GM18861 (cell line): ENCODE measurements around the gene CPEB1.

Experiments
- ATAC-seq: cut with Tn5 transposase; IDR thresholded peaks from one replicate; pipeline ENCODE4 v1.9.1; 2021; ENCODE audit not compliant: unreplicated experiment

CPEB1 gene

DNA sequence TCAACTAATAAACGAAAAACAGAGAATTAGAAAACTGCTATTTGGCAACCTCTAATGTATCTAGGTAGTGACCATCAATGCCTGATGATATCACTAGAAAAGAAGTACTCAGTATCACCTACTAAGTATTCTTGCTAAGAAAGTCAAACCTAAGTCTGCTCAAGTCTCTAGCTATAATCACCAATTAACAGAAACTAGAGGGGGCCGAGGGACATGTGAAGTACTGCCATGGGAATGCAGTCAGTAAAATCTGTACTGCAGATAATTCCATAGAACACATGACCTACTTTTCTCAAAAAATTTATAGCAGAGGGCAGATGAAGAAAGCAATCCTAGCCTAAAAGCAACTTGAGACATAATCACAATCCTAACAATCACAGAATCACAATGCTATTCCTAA lies 51.4 kb downstream of the CPEB1 start:
- ATAC-seq = no peak

DNA sequence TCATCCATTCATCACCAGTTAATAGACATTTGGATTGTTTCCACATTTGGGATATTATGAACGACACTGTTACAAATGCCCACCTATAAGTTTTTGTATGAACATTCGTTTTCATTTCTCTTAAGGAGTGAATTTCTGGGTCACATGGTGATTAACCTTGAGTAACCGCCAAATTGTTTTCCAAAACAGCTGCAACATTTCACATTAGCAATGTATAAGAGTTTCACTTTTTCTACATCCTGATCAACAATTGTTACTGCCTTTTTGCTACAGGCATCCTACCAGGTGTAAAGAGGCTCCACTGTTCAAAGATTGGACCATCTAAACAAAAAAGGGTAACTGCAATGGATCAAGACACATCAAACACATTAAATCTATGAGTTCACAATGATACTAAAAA lies 52.0 kb downstream of the CPEB1 start:
- ATAC-seq = no peak

DNA sequence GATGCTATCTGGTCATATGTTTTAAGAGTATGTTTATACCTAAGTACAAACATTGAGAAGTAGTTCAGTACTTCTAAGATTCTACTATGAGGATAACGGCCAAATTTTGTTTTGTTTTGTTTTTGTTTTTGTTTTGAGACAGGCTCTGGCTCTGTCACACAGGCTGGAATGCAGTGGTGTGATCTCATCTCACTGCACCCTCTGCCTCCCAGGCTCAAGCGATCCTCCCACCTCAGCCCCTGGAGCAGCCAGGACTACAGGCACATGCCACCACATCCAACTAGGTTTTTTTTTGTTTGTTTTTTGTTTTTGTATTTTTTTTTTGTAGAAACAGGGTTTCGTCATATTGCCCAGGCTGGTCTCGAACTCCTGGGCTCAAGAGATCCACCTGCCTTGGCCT lies 59.4 kb downstream of the CPEB1 start:
- no peak for ATAC-seq

DNA sequence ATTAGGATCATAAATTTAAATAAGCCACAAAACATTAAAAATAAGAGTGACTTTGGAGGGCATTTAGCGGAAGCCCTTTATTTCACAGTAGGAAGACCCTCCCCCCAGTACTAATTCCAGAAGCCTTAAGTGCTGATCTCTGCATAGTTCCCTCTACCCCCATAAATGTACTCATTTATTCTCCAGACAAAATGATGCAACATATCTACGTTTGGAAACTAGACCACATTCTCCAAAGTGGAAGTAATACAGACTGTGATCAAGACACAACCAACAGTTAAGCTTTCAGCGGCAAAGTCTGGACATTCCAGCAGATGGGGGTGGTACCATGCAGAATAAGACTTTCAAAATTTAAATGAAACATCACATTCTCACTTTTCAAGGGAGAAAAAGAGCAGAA lies 62.1 kb downstream of the CPEB1 start:
- no peak for ATAC-seq

DNA sequence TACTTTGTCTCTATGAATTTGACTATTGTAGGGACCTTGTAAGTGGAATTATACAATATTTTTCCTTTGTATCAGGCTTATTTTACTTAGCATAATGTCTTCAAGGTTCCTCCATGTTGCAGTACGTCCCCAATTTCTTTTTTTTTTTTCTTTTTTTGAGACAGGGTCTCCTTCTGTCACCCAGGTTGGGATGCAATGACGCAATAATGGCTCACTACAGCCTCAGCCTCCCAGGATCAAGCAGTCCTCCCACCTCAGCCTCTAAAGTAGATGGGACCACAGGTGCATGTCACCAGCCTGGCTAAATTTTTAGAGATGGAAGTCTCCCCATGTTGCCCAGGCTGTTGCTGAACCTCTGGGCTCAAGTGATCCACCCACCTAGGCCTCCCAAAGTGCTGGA lies 66.5 kb downstream of the CPEB1 start:
- no peak for ATAC-seq

DNA sequence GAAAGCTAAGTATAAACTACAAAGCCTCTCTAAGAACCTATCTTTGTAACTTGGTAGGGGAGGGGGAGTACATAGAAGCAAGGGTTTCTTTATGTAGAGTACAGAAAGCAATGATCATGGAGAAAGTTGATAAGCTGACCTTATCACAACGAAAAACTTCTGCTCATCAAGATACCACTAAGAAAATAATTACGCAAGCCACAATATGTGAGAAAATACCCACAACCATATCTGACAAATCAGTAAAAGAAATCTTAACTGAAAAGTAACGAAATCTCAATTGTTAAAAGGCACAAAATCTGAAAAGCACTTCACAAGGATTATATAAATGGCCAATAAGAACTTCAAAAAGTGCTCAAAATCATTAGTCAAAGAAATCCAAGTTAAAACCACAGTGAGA lies 71.8 kb downstream of the CPEB1 start:
- no peak for ATAC-seq

DNA sequence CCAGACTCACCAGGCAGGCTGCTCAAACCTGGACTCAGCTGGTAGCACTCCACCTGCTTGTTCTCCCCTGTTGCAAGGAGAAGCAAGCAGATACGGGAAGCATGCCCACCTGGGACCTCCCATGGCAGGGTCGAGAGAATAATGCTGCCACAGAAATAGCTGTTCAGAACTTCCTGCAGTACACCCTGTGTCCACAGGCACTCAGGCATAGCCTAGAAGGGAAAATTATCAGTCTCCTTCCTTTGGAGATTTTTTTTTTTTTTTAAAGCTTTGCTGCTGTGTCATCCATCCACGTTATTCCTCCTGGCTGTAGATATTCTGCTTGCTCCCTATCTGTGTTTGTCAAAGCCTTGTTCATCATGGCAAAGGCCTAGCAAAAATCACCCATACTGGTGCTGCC lies 74.2 kb downstream of the CPEB1 start:
- no peak for ATAC-seq

DNA sequence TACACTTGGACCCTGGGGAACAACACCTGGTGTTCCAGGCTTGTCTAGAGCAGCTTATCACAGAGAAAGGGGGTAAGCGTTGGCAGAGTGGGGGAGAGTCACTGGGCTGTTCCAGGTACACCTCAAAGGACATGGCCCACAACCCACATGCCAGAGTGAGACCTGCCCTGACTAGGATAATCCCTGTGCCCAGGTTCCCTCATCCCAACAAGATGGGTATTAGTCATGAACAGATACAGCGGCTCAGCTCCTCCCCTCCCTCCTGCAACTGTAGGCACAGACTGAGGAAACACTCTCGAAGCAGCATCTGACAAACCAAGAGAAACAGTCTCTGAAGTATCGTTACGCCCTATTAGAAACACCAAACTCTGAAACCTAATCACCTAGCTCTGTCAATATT lies 74.9 kb downstream of the CPEB1 start:
- no peak for ATAC-seq

DNA sequence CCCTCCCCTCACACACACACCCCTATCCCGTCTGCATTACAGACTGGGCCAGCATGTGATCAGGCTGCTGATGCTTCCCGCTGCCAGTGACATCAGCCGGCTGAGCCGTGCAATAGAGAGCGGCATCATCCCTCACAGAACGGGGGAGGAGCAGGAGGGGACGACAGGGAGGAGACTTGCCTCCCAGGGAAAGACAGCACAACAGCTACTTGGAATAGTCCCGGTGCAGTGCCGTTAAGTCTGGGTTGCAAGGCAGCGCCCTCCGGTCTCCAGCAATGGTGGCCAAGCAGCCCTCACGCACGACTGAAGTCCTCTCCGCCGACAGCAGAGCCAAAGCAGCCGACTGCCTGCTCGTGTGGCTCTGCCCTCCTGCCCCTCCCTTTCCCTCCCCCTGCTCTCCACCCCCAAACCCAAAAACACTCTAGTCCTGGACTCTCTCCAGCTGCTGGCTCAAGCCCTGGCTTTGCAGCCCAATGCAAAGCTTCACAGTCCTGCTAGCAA lies 75.4 kb downstream of the CPEB1 start:
- no peak for ATAC-seq

DNA sequence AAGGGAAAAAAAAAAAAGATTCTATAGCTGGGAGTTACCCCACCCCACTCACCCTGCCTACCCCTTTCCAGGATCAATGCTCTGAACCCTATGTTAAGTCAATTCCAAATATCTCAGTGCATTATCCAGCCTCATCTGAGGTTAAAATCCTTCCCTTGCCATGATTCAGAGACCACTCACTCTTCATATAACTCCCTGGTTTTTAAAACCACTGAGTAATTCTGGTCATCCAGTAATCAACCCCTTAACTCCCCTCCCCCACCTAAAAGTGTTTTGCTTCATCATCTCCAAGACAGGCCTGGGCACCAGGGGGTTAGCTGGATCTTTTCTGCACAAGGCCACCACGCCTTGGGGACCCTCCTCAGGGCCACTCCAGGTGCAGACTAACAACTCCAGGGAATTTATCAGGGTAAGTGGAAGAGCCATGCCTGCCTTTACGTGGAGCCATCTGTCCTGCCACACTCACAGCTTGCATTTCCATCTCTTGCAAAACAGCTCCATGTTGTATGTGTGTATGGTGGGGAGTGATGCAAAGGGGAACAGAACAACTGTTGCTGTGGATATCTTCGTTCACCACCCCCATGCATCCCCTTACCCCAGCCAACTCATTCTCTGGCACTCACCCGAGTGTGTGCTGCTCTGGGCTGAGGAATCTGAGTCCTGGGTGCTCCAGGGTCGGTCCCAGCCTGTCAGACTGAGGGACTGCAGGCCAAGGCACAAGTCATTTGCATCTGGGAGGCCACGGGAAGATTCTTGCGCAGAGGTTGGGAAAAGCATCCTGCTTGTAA lies 76.2 kb downstream of the CPEB1 start:
- ATAC-seq = no peak

DNA sequence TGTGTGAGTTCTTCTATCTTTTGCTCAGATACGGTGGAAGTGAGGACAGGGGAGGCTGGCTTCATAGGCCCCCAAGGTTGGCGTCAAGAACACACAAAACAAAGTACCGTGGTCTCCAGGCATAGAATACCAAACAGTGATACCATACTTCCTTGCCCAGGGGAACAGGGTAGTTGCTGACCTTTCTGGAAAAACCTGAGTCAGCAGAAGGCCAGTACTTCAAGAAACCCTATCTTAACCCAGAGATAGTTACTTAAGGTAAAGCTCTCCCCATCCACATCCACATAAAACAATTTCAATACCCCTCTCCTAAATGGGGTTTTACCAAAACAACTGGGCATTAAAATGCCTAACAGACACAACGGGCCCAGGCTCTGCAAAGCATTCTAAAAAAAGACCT lies 77.3 kb downstream of the CPEB1 start:
- no peak for ATAC-seq

DNA sequence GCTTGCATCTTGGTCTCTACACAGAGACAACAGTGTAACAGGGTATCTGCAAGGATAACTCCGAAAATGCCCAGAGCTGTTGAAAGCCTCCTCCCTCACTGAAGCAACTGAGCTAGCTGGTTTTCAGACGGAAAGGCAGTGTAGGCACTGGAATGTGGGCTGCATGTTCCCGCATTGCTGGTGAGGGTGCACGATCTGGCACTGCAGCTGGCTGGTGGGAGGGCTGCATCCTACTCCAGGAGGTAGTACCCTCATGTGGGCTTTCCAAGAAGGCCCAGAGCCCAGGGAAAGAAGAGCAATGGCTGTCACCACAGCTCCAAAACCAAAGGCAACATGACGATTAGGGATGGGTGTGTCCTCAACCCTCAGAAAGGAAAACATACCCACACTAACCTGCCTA lies 78.2 kb downstream of the CPEB1 start:
- no peak for ATAC-seq

DNA sequence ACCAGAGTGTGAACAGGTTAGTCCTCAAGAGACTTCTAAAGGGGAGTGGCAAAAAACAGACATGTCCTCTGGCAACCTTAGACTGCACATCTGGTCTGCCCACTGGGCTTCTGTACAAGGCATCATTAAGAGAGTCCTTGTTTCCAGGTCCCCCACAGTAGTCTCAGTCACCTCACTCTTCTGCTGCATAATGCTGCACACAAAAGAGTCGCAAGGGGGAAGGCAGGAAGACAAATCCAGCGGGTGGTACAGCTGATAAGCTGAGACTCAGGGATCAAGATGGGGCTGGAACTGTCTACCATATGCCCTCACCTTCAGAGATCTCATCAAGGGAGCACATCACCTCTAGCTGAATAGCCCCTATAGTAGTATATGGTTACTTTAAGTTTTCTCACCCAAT lies 79.5 kb downstream of the CPEB1 start:
- no peak for ATAC-seq

DNA sequence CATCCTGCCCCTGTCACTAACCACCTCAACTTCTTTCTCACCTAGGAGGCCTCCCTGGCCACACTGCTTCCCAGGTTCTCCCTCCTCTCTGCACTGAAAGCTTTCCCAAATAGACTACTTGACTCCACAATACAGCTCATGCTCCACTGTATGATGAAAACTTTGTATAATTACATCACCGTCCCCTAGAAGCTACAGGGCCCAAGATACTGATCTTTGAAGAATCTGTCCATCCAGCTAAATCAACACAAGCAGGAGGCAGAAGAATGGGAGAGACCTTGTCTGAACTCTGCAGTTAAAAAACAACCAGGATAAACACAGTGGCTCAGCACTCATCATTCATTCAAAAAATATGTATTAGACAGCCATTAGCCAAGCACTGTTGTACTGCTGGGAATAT lies 80.5 kb downstream of the CPEB1 start:
- ATAC-seq = no peak

DNA sequence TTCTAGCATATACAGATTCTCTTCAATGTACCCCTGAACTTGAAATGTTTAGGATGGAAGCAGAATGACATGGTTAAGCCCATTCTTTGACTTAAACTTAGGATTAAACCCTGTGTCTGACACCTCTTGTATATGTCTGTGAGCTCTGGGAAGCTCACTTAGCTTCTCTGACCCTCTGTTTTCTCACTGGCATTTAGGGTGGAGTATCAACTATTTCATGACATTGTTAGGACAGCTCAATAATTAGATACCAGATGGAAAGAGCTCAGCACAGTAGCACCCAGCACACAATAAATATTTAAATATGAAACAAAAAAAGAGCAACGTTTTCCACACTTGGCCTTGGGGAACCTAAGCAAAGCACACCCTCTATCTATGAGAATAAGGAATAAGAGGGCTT lies 88.7 kb downstream of the CPEB1 start:
- ATAC-seq = no peak

DNA sequence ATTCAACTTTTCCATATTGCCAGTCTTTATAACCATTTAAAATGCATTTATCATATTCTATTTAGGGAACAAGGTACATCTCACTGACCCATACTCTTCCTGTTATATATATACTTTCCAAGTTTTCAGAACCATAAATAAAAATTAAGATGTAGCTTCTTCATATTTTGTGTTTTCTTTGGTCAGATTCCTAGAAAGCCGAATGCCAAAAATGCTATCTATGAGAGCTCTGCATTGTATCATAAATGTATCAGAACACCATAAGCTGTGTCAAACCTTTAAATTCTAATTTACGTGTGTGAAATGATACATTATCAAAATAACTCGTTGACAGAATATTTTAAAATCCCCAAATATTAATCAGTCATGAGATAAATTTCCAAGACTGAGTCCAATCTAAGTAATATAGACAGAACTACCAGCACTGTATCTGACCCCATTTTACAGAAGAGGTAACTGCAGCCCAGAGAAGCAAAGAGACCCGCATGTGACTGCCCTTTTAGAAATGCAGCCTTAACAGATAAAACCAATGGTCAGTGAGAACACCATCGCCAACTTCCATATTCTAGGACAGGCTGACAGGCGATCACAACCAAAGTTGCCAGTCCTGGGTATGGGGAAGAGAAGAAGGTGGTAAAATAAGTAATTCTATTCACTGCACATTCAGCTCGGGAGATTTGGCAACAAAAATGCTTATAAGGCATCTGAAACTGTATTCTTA lies 90.7 kb downstream of the CPEB1 start:
- no peak for ATAC-seq

DNA sequence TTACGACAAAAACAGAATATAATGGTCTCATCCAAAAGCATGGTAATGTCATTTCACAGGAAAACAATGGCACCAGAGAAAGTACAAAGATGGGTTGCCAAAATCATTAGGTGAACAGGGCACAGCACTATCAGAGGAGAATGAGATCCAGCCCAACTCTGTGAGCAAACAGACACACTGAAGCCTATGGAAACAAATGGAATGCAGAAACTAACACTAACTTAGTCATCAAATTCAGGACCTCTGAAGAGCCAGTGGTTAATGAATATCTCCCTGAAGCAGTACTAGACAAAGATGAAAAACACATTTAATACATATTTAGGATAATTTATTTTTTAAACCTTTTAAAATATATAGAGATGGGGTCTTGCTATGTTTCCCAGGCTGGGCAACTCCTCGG lies 92.3 kb downstream of the CPEB1 start:
- ATAC-seq = no peak

DNA sequence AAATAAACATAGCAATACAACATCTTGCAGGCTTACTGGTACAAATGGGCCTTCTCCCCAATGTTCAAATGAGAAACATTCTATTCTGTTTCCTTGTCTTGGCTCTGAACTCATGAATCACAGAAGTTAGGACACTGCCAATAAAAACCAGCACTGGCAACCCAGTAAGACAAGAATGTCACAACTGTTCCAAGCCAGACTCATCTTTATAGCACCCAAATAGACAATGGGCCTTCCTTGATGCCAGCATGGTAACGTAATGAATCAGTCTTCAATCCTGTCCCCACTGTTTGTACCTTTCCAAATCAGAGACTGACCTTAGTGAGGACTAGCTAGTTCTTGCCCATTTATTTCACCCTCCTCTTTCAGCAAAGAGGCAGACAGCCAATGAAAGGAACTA lies 92.8 kb downstream of the CPEB1 start:
- no peak for ATAC-seq

DNA sequence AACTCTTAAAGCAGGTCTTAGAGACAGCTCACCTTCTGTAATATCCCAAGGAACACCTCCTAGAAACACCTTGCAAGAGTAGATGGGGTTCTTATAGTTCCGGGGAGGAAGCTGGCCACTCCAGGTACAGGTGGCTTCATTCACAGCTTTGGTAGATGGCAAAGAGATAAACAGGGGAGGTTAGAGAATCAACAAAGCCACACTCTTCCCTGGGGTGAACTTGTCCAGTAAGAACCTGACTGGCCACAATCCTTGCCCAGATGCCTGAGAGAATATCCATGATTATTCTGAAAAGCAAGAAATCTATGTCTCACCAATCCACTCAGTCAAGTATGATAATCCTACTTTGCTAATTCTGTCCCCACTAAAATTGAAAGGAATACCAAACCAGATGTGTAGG lies 93.3 kb downstream of the CPEB1 start:
- no peak for ATAC-seq

DNA sequence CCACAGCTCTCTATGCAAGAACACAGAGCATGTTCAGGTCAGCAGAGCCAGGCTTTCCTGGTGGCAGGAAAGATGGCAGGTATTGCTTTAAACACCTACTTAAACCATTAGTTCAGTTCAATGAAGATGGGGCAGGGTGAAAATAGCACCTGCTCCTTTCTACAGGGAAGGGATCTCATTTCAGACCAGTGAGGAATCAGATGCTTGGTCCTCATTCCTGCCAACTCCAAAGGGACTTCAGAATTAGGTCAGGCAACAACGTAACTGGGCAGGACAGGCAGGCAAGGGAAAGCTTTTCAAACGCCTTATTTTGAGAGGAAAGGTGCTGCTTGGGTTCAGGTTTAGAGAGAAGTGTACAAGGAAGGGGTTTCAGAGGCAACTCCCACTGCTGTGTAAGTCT lies 94.3 kb downstream of the CPEB1 start:
- no peak for ATAC-seq

DNA sequence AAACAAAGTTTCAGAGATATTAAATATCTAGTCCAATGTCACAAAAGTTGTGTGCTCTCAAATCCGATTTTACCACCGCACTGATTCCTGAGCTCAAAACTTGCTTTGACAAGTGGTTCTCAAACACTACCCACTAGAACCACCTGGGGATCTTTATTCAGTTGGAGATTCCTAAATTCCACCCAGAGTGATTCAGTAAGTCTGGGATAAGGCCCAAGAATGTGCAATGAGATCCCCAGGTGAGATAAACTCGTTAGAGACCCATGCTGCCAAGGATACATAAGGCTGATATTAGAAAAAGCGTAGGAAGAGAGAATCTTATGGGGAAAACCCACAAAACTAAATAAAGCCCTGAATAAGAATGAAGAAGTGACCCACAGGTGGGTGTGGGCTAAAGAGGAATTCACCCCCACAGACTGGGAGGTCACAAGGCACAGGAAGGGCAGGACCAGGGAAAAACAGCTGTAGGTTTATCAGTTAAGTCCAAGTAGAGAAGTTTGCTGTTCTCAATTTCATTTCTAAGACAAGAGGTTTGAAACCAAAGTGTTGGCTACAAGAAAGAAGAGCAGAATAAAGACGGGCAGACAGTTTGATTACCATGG lies 95.4 kb downstream of the CPEB1 start:
- ATAC-seq = no peak

DNA sequence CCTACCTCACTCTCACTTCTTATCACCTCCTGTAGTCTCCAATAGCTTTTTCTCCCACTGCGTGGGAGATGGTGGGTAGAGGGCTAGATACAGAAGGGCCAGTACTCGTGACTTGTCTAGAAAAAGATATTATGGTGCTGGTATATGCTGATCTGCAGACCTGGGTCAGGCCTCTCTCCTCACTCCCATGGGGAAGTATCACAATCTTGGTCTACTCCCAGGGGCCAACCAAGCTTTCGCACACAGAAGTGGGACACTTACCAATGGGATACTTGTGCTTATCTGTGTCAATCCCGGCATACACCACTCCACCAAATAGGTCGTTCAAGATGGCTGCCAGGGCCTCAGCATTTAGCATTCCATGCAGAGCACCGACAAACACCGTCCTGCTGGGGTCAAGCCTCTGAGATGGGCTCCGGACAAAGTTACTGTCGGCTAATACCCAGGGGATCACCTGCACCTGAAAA lies 97.9 kb downstream of the CPEB1 start:
- no peak for ATAC-seq
